AG04449 (cell line): Measurements from ENCODE around the gene TMEM200B.
"Not testable (repeated sequence)": the region's sequence is repeated elsewhere in the genome, so short reads cannot be mapped to it uniquely, and the experiment has no call there.

ENCODE experiments used
- CTCF ChIA-PET: fragments of 350-600 bp; formaldehyde crosslinking; extraction: SDS; loops from one replicate; lab custom pipeline; 2021; ENCODE audit warnings: antibody characterized with exemption; lab: Yijun Ruan, JAX
- POLR2A ChIA-PET: fragments of 400-600, 350-600 bp; formaldehyde crosslinking; extraction: SDS; loops from one replicate; lab custom pipeline; 2020; ENCODE audit warnings: antibody characterized with exemption, inconsistent platforms; lab: Yijun Ruan, JAX
- DNase-seq: peaks from one replicate; pipeline ENCODE4 v3.0.0-alpha.2; 2010; ENCODE audit warnings: low read depth, low spot score
- H3K4me3 ChIP-seq: 2 replicates; pipeline ENCODE4 v1.5.1; 2011; ENCODE audit warnings: low read depth, mild to moderate bottlenecking, control low read depth, low read length
- TF ChIP-seq, protein P1 (sequence below): IDR thresholded peaks from one replicate; pipeline ENCODE4 v1.5.1; 2011; ENCODE audit warnings: mild to moderate bottlenecking, moderate library complexity, low read length, control low read depth, inconsistent platforms; ENCODE audit not compliant: insufficient read depth; ENCODE audit errors: missing control alignments

Gene TMEM200B

GRCh38 chr1:29096231-29096886 lies 27.3 kb downstream of the TMEM200B start:
- no peak overlapping the region for H3K4me3 ChIP-seq
- DNase-seq = no peak
- CTCF ChIA-PET = interaction anchor here (1.0 to 1.6 kb wide), 2 partner anchors 106 to 214 kb away, joined by 3 to 4 read pairs; no protein-coding TSS in a partner anchor
- POLR2A ChIA-PET = no interaction called here
- TF ChIP-seq, protein P1, sequence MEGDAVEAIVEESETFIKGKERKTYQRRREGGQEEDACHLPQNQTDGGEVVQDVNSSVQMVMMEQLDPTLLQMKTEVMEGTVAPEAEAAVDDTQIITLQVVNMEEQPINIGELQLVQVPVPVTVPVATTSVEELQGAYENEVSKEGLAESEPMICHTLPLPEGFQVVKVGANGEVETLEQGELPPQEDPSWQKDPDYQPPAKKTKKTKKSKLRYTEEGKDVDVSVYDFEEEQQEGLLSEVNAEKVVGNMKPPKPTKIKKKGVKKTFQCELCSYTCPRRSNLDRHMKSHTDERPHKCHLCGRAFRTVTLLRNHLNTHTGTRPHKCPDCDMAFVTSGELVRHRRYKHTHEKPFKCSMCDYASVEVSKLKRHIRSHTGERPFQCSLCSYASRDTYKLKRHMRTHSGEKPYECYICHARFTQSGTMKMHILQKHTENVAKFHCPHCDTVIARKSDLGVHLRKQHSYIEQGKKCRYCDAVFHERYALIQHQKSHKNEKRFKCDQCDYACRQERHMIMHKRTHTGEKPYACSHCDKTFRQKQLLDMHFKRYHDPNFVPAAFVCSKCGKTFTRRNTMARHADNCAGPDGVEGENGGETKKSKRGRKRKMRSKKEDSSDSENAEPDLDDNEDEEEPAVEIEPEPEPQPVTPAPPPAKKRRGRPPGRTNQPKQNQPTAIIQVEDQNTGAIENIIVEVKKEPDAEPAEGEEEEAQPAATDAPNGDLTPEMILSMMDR = no peak

DNA sequence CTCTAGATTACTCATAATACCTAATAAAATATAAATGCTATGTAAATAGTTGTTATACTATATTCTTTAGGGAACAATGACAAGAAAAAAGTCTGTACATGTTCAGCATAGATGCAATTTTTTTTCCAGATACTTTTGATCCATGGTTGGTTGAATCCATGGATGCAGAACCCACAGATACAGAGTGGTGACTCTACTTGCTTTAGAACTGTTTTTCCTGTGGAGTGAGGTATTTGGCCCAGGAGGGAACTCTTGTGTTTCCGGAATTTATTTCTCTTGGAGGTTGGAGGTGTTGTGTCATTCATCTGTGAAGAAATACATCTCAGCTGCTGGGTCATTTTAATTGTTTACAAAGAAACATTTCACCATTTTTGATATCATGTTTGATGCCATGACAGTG lies 28.7 kb downstream of the TMEM200B start:
- ChIA-PET CTCF (interaction anchor here (1.6 kb wide), 1 partner anchor 213 kb away, joined by 4 read pairs; no protein-coding TSS in a partner anchor), POLR2A (no interaction called here)
- H3K4me3 ChIP-seq = no peak overlapping the region
- TF ChIP-seq, protein P1 = no peak
- no peak for DNase-seq

- no peak overlapping the region for H3K4me3 ChIP-seq
- no peak for DNase-seq
- CTCF ChIA-PET = no interaction called here
- POLR2A ChIA-PET = no interaction called here
- TF ChIP-seq, protein P1 = no peak
Observed at GRCh38 chr1:29094433-29094832, 29.3 kb downstream of the TMEM200B start.

DNA sequence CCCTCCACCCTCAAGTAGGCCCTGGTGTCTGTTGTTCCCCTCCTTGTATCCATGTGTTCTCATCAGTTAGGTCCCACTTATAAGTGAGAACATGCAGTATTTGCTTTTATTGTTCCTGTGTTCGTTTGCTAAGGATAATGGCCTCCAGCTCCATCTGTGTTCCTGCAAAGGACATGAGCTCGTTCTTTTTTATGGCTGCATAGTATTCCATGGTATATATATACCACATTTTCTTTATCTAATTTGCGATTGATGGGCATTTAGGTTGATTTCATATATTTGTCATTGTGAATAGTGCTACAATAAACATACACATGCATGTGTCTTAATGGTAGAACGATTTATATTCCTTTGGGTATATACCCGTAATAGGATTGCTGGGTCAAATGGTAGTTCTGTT lies 31.0 kb downstream of the TMEM200B start:
- H3K4me3 ChIP-seq, DNase-seq, POLR2A ChIA-PET: not testable (repeated sequence)
- CTCF ChIA-PET = interaction anchor here (1.1 kb wide), 2 partner anchors 111 to 212 kb away, joined by 3 to 4 read pairs; no protein-coding TSS in a partner anchor

DNA sequence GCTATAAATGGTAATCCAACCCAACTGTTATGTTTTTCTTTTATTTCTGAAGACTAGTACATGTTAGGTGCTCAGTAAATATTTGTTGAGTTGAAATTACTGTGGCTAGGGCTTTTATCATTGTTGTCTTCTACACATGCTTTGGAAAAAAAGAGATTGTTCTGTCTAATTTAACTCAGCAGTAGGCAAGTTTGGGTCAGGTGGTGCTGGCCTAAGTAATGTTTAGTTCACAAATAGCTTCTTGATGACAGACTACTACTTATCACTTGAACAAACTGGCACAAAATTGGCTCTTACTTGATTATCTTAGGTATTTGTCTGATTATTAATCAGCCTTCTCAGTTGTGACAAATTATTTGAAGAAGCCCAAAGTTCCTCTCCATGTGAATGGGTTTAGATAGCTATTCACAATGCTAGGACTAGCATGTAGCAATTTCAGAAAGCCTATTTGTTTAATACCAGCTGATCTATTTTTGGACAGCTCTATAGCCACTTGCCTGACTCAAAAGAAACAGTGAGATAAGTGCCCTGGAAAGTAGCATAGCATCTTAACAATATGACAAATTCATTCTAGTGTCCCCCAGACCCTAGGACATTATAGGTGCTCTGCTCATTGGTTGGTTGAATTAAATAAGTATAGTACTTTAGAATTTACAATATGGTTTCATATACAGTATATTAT lies 32.6 kb downstream of the TMEM200B start:
- no peak overlapping the region for H3K4me3 ChIP-seq
- no peak for DNase-seq
- POLR2A ChIA-PET = no interaction called here
- CTCF ChIA-PET = no interaction called here
- TF ChIP-seq, protein P1 = no peak

GRCh38 chr1:29084196-29084521 lies 39.5 kb downstream of the TMEM200B start:
- DNase-seq = no peak
- H3K4me3 ChIP-seq = no peak overlapping the region
- TF ChIP-seq, protein P1 = no peak
- CTCF ChIA-PET = no interaction called here
- POLR2A ChIA-PET = no interaction called here
